Fibroblast of pulmonary artery (primary cell): ENCODE measurements around the gene IL17RB.

Experiments
- DNase-seq: peaks from one replicate; pipeline ENCODE4 v3.0.0-alpha.2; 2010; ENCODE audit warnings: low read depth
- H3K4me3 ChIP-seq: replicated peaks from 2 replicates; pipeline ENCODE4 v1.5.1; 2011; ENCODE audit warnings: low read depth, mild to moderate bottlenecking, control low read depth, low read length, moderate library complexity
- TF ChIP-seq, protein P1 (sequence below): IDR thresholded peaks from 2 replicates; pipeline ENCODE4 v1.5.1; 2011; ENCODE audit warnings: mild to moderate bottlenecking, control low read depth, low read length, inconsistent platforms; ENCODE audit errors: missing control alignments

The IL17RB gene

DNA sequence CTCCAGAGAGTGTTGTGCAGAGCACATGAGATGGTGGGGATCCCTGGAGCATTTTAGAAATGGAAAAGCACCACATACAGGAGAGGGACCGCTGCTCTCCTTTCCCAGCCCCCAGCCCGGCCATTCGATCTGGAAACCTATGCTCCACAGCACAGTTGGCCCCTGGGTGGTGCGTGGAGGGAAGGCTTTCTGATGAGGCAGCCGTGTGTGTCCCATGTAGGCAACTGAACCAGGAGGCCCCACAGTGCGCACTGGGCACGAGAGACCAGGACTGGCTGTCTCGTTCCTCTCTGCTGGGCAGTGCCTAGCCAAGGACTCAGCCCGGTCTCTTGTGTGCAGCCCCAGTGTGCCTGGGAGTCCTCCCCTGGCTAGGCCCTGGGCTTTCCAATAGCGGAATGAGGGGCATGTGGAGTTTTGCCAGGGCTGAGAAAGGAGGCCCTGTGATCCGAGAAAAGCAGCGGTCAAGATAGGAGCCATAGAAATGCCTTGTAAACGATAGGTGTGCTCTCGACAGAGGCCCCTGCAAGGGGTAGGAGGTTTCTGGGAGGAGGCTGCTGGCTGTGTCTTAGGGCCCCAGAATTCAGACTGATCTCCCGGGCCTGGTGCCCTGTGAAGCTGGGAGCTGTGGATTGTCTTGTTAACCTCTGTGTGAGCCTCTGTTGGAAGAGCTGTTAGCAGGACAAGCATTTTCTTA is 39.1 kb upstream of the IL17RB start:
- TF ChIP-seq, protein P1, sequence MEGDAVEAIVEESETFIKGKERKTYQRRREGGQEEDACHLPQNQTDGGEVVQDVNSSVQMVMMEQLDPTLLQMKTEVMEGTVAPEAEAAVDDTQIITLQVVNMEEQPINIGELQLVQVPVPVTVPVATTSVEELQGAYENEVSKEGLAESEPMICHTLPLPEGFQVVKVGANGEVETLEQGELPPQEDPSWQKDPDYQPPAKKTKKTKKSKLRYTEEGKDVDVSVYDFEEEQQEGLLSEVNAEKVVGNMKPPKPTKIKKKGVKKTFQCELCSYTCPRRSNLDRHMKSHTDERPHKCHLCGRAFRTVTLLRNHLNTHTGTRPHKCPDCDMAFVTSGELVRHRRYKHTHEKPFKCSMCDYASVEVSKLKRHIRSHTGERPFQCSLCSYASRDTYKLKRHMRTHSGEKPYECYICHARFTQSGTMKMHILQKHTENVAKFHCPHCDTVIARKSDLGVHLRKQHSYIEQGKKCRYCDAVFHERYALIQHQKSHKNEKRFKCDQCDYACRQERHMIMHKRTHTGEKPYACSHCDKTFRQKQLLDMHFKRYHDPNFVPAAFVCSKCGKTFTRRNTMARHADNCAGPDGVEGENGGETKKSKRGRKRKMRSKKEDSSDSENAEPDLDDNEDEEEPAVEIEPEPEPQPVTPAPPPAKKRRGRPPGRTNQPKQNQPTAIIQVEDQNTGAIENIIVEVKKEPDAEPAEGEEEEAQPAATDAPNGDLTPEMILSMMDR: no peak
- no peak overlapping the region for H3K4me3 ChIP-seq
- DNase-seq: no peak

DNA sequence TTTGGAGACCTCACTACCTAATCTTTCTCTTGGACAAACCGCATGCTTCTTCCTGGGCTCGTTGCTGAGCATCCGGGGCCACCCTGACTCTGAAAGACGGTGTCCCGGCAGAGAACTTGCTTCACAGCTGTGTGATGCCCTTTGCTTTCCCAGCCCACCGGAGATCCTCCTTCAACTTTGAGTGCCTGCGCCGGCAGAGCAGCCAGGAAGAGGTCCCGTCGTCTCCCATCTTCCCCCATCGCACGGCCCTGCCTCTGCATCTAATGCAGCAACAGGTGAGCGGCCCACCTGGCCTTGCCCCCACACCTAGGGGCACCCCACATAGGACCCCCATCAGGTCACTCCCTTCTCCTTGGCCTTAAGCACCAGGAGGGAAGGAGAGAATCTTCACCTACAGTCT is 37.9 kb upstream of the IL17RB start:
- no peak for DNase-seq
- TF ChIP-seq, protein P1: no peak

DNA sequence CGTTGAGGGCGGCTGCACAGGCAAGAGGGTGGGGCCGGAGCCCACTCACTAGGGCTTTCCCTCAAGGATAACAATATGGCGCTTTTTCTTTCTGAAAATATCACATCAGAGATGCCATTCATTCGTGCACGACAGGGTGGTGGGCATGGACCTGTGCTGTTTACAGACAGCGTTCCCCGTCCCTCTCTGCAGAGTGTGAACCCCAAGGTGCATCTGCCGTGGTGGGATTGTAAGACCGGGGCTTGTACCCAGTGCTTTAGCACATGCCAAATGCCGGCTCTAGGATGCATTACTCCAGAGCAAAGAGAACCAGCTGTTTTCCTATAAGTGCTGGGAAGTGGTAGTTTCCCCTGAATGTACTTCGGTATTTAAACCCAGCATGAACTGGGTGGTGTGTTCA is 37.1 kb upstream of the IL17RB start:
- no peak overlapping the region for H3K4me3 ChIP-seq
- DNase-seq: no peak
- TF ChIP-seq, protein P1: no peak

More for the DNA sequence above, 37.9 kb upstream of the IL17RB start:
- no peak overlapping the region for H3K4me3 ChIP-seq

DNA sequence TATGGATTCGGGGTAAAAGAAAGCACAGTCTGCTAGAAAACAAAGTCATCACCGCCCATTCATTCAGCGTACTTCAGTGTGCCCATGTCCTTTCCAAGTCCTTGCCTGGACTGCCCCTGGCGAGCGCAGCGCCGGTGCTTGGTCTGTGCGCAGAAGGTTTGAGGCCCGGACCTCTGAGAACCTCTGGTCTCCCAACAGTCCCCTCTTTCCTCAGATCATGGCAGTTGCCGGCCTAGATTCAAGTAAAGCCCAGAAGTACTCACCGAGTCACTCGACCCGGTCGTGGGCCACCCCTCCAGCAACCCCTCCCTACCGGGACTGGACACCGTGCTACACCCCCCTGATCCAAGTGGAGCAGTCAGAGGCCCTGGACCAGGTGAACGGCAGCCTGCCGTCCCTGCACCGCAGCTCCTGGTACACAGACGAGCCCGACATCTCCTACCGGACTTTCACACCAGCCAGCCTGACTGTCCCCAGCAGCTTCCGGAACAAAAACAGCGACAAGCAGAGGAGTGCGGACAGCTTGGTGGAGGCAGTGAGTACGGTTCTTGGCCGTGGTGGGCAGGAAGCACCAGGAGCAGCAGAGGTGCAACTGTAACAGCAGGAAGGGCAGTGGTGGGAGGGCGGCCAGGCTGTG is 36.5 kb upstream of the IL17RB start:
- H3K4me3 ChIP-seq: no peak overlapping the region
- TF ChIP-seq, protein P1: no peak
- no peak for DNase-seq

DNA sequence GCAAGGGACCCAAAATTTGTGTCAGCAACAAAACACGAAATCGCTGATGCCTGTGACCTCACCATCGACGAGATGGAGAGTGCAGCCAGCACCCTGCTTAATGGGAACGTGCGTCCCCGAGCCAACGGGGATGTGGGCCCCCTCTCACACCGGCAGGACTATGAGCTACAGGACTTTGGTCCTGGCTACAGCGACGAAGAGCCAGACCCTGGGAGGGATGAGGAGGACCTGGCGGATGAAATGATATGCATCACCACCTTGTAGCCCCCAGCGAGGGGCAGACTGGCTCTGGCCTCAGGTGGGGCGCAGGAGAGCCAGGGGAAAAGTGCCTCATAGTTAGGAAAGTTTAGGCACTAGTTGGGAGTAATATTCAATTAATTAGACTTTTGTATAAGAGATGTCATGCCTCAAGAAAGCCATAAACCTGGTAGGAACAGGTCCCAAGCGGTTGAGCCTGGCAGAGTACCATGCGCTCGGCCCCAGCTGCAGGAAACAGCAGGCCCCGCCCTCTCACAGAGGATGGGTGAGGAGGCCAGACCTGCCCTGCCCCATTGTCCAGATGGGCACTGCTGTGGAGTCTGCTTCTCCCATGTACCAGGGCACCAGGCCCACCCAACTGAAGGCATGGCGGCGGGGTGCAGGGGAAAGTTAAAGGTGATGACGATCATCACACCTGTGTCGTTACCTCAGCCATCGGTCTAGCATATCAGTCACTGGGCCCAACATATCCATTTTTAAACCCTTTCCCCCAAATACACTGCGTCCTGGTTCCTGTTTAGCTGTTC is 35.0 kb upstream of the IL17RB start:
- TF ChIP-seq, protein P1: no peak
- no peak for DNase-seq

DNA sequence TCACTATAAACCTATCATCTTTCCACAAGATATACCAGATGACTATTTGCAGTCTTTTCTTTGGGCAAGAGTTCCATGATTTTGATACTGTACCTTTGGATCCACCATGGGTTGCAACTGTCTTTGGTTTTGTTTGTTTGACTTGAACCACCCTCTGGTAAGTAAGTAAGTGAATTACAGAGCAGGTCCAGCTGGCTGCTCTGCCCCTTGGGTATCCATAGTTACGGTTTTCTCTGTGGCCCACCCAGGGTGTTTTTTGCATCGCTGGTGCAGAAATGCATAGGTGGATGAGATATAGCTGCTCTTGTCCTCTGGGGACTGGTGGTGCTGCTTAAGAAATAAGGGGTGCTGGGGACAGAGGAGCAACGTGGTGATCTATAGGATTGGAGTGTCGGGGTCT is 33.9 kb upstream of the IL17RB start:
- TF ChIP-seq, protein P1: no peak
- no peak overlapping the region for H3K4me3 ChIP-seq
- no peak for DNase-seq

More for the DNA sequence above, 35.0 kb upstream of the IL17RB start:
- H3K4me3 ChIP-seq: no peak overlapping the region
